ENCODE measurements around the gene SELE.

Gene SELE

DNA sequence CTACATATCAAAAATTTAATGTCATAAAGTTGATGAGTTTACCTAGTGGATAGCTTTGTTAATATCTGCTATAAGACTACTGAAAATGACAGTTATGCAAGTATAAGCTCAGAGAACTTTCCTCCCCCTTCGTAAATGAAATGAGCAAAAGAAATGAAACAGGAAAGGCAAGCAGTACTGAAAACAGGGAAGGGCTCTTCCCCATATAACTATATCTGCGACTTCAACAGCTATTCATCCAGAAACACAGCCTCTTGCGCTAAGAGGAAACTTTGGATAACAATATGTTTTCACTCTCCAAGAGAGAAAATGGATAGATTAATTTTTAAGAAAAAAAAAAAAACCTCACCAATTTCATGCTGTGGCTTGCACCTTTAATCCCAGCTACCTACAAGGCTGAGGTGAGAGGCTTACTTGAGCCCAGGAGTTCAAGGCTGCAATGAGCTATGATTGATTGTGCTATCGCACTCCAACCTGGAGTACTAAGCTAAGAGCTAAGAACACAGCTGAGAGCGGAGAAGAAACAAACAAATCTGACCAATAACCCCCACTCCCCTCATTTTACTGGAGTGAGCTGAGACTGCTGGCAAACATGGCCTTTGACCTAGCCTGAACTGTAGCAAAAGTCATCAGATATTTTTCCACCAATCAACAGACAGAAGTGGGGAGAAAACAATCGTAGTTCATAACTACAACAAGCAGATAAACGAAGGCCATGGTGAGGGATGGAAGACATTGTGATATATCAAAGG lies 31.9 kb upstream of the SELE start:
- intact Hi-C loops (cut with DNase I; ENCODE audit: low total_unique reads) = no loop called here
- H3K27me3 ChIP-seq = no peaks in the 10 kb centered on the region
- H3K27ac ChIP-seq = no peak overlapping the region
- no peaks in the 10 kb centered on the region for H3K36me3 ChIP-seq
- no peak for DNase-seq
- H3K4me1 ChIP-seq = no peaks in the 10 kb centered on the region
- TF ChIP-seq, protein P1, sequence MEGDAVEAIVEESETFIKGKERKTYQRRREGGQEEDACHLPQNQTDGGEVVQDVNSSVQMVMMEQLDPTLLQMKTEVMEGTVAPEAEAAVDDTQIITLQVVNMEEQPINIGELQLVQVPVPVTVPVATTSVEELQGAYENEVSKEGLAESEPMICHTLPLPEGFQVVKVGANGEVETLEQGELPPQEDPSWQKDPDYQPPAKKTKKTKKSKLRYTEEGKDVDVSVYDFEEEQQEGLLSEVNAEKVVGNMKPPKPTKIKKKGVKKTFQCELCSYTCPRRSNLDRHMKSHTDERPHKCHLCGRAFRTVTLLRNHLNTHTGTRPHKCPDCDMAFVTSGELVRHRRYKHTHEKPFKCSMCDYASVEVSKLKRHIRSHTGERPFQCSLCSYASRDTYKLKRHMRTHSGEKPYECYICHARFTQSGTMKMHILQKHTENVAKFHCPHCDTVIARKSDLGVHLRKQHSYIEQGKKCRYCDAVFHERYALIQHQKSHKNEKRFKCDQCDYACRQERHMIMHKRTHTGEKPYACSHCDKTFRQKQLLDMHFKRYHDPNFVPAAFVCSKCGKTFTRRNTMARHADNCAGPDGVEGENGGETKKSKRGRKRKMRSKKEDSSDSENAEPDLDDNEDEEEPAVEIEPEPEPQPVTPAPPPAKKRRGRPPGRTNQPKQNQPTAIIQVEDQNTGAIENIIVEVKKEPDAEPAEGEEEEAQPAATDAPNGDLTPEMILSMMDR (IDR thresholded peaks at IDR 0.05) = no peak
- no peak overlapping the region for H3K4me3 ChIP-seq
- no peaks in the 10 kb centered on the region for H3K9me3 ChIP-seq

DNA sequence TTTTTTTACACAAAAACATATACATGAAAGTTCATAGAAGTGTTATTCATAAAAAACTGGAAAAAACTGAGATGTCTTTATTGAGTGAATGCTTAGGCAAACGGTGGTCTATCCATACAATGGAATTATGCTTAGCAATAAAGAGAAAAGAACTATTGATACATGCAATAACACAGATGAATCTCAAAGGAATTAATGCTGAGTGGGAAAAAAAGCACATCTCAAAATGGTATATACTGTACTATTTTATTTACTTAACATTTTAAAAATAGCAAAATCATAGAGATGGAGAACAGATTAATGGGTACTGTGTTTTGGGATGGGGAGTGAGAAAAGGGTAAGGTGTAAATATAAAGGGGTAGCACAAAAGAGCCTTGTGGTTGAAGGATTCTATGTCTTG lies 31.0 kb upstream of the SELE start:
- H3K27me3 ChIP-seq = no peaks in the 10 kb centered on the region
- intact Hi-C loops (cut with DNase I; ENCODE audit: low total_unique reads) = no loop called here
- no peaks in the 10 kb centered on the region for H3K9me3 ChIP-seq
- H3K4me3 ChIP-seq = no peak overlapping the region
- DNase-seq = no peak
- H3K36me3 ChIP-seq = no peaks in the 10 kb centered on the region
- no peaks in the 10 kb centered on the region for H3K4me1 ChIP-seq
- TF ChIP-seq, protein P1 (IDR thresholded peaks at IDR 0.05) = no peak
- H3K27ac ChIP-seq = no peak overlapping the region

DNA sequence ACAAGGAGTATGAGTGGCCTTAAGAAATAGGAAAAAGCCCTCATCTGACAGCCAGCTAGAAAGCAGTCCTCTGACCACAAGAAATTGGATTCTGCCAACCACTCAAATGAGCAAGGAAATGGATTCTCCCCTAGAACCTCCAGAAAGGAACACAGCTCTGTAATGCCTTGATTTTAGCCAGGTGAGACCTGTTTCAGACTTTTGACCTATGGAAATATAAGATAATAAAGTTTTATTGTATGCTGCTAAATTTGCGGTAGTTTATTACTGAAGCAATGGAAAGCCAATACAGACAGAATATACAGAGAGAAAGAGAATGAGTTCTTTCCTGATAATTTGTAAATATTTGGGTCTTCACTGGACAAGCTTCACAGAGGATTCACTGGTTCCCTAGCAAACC lies 28.8 kb upstream of the SELE start:
- Histone ChIP-seq H3K27ac (no peak overlapping the region), H3K4me3 (no peak overlapping the region), H3K36me3 (no peaks in the 10 kb centered on the region), H3K9me3 (no peaks in the 10 kb centered on the region), H3K27me3 (no peaks in the 10 kb centered on the region), H3K4me1 (no peaks in the 10 kb centered on the region)
- DNase-seq = no peak
- intact Hi-C loops (cut with DNase I; ENCODE audit: low total_unique reads) = no loop called here
- TF ChIP-seq, protein P1 (IDR thresholded peaks at IDR 0.05) = no peak

DNA sequence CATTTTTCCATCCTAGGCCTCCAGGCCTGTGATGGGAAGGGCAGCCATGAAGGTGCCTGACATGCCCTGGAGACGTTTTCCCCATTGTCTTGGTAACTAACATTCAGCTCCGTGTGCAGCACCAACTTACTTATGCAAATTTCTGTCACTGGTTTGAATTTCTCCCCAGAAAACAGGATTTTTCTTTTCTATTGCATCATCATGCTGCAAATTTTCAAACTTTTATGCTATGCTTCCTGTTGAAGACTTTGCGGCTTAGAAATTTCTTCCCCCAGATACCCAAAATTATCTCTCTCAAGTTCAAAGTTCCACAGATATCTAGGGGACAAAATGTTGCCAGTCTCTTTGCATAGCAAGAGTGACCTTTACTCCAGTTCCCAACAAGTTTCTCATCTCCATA lies 25.2 kb upstream of the SELE start:
- intact Hi-C loops (cut with DNase I; ENCODE audit: low total_unique reads) = no loop called here
- TF ChIP-seq, protein P1 (IDR thresholded peaks at IDR 0.05) = no peak
- DNase-seq = no peak

DNA sequence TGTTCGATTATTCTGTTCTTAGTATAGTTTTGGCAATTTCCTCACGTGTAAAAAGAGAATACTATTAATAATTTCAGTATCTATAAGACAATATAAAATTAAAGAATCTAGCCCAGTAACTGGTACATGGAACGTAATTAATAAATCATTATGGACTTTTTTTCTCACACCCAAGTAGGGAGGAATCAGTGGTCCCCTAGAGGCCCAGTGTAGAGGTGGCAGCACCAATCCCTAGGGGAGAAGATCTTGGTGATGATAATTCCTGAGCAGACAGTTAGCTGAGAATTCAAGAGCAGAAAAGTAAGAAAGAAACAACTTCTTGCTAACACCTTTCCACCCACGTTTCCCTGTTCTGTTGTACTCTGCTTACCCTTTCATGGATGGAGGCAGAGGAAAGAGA lies 19.7 kb upstream of the SELE start:
- no peak for DNase-seq
- Histone ChIP-seq H3K9me3 (no peaks in the 10 kb centered on the region), H3K4me1 (no peaks in the 10 kb centered on the region), H3K27ac (no peak overlapping the region), H3K27me3 (no peaks in the 10 kb centered on the region), H3K36me3 (no peaks in the 10 kb centered on the region), H3K4me3 (no peak overlapping the region)
- TF ChIP-seq, protein P1 (IDR thresholded peaks at IDR 0.05) = no peak
- intact Hi-C loops (cut with DNase I; ENCODE audit: low total_unique reads) = no loop called here

More for the DNA sequence above, 25.2 kb upstream of the SELE start:
- H3K9me3 ChIP-seq = no peaks in the 10 kb centered on the region
- H3K27me3 ChIP-seq = no peaks in the 10 kb centered on the region
- no peak overlapping the region for H3K4me3 ChIP-seq
- H3K36me3 ChIP-seq = no peaks in the 10 kb centered on the region
- H3K27ac ChIP-seq = no peak overlapping the region
- H3K4me1 ChIP-seq = no peaks in the 10 kb centered on the region
